Esophagus squamous epithelium (tissue), 4 donors: Measurements from ENCODE around the gene KANSL2.

Source experiments
- POLR2A ChIP-seq, 4 donors: fragments of 450-650 bp; IDR thresholded peaks; one replicate each; pipeline ENCODE4 v1.6.1; 2017; ENCODE audit warnings: antibody characterized with exemption in 4 of 4, mild to moderate bottlenecking in 4 of 4, moderate library complexity in 3 of 4
- TF ChIP-seq, protein P1 (sequence below), 6 experiments: fragments of 450-650 bp in 4 of 6; fragments of 200-600 bp in 2 of 6; sonication (generic) in 2 of 6; IDR thresholded peaks; one replicate each; pipeline ENCODE4 v1.5.1; 2016 to 2019; ENCODE audit warnings: antibody characterized with exemption in 6 of 6, mild to moderate bottlenecking in 4 of 6, moderate library complexity in 4 of 6

DNA sequence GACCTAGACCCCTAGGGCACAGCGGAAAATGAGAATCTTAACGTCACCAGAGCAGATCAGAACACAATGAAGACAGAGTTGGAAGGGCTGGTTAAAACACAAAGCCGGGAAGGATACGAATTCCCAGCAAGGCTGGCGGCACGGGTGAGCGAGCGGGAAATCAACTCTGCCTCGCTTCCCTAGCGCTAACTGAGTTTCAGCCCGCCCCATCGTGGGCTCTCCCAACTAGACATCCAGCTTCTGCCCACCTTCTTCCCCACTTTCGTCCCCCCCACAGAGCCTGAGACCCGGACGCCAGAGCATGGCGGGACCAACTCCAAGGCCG is 34.1 kb upstream of the KANSL2 start:
- TF ChIP-seq, protein P1, sequence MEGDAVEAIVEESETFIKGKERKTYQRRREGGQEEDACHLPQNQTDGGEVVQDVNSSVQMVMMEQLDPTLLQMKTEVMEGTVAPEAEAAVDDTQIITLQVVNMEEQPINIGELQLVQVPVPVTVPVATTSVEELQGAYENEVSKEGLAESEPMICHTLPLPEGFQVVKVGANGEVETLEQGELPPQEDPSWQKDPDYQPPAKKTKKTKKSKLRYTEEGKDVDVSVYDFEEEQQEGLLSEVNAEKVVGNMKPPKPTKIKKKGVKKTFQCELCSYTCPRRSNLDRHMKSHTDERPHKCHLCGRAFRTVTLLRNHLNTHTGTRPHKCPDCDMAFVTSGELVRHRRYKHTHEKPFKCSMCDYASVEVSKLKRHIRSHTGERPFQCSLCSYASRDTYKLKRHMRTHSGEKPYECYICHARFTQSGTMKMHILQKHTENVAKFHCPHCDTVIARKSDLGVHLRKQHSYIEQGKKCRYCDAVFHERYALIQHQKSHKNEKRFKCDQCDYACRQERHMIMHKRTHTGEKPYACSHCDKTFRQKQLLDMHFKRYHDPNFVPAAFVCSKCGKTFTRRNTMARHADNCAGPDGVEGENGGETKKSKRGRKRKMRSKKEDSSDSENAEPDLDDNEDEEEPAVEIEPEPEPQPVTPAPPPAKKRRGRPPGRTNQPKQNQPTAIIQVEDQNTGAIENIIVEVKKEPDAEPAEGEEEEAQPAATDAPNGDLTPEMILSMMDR (IDR thresholded peaks at IDR 0.05), result no peak
- no peak for TF ChIP-seq POLR2A (IDR thresholded peaks at IDR 0.05)
